Measurements from ENCODE around the gene METTL9.
"Not testable (repeated sequence)": the region's sequence is repeated elsewhere in the genome, so short reads cannot be mapped to it uniquely, and the experiment has no call there.

- TF ChIP-seq POLR2AphosphoS5, CTCF, POLR2A (IDR thresholded peaks at IDR 0.05): not testable (repeated sequence)
These were observed 47.8 kb upstream of the METTL9 start for GRCh38 chr16:21551600-21551999.

All from gastroesophageal sphincter (tissue), 3 donors.